Fibroblast of lung (primary cell): ENCODE results near the gene PLXNA4. TPM values are rescaled to one million over a fixed set of nuclear protein-coding genes. Genes with fewer than 3 reads are reported as not detected.
"Not testable (repeated sequence)": the region's sequence is repeated elsewhere in the genome, so short reads cannot be mapped to it uniquely, and the experiment has no call there.

ENCODE experiments used
- DNase-seq, 2 donors: peaks; one replicate each; pipeline versions ENCODE4 v3.0.0 to v3.0.0-alpha.2; 2010; ENCODE audit warnings: low read depth in 2 of 2
- H2AFZ ChIP-seq: 2 replicates; pipeline ENCODE4 v1.5.1; 2012; ENCODE audit warnings: low read length, control low read depth, inconsistent platforms
- H3K27ac ChIP-seq: 2 replicates; pipeline ENCODE4 v1.5.1; 2011; ENCODE audit warnings: low read length, control low read depth; ENCODE audit not compliant: insufficient read depth
- H3K27me3 ChIP-seq: 2 replicates; pipeline ENCODE4 v1.5.1; 2011; ENCODE audit warnings: mild to moderate bottlenecking, low read length; ENCODE audit not compliant: control insufficient read depth, insufficient read depth
- H3K36me3 ChIP-seq: 2 replicates; pipeline ENCODE4 v1.5.1; 2011; ENCODE audit warnings: low read length; ENCODE audit not compliant: control insufficient read depth, insufficient read depth
- H3K4me1 ChIP-seq: 2 replicates; pipeline ENCODE4 v1.5.1; 2011; ENCODE audit warnings: low read length; ENCODE audit not compliant: control insufficient read depth, insufficient read depth; ENCODE audit errors: extremely low read depth
- H3K4me2 ChIP-seq: 2 replicates; pipeline ENCODE4 v1.5.1; 2011; ENCODE audit warnings: low read length, control low read depth; ENCODE audit not compliant: insufficient read depth; ENCODE audit errors: extremely low read depth
- H3K4me3 ChIP-seq, 4 experiments: fragments of 200-600 bp in 1 of 4; sonication (generic) in 1 of 4; replicated peaks in 1 of 4; 2 replicates each; pipeline ENCODE4 v1.5.1; 2011 to 2016; ENCODE audit warnings: low read length in 4 of 4, low read depth in 3 of 4, mild to moderate bottlenecking in 3 of 4, control low read depth in 2 of 4, inconsistent platforms in 1 of 4, mixed read lengths in 1 of 4; ENCODE audit not compliant: insufficient read depth in 1 of 4; ENCODE audit errors: control extremely low read depth in 1 of 4
- H3K79me2 ChIP-seq: 2 replicates; pipeline ENCODE4 v1.5.1; 2012; ENCODE audit warnings: mild to moderate bottlenecking, low read length, inconsistent platforms; ENCODE audit not compliant: control insufficient read depth, insufficient read depth
- H3K9ac ChIP-seq: 2 replicates; pipeline ENCODE4 v1.5.1; 2011; ENCODE audit warnings: mild to moderate bottlenecking, low read length, control low read depth; ENCODE audit not compliant: insufficient read depth
- H3K9me3 ChIP-seq: 2 replicates; pipeline ENCODE4 v1.5.1; 2012; ENCODE audit warnings: low read depth, low read length; ENCODE audit not compliant: control insufficient read depth, insufficient read depth
- H4K20me1 ChIP-seq: 2 replicates; pipeline ENCODE4 v1.5.1; 2011; ENCODE audit warnings: low read length; ENCODE audit not compliant: control insufficient read depth, insufficient read depth; ENCODE audit errors: extremely low read depth
- CTCF ChIP-seq, 2 donors: IDR thresholded peaks in 1 of 2; conservative IDR thresholded peaks in 1 of 2; 1 replicate in 1 of 2; 2 replicates in 1 of 2; pipeline ENCODE4 v1.5.1; 2011 to 2012; ENCODE audit warnings: low read length in 2 of 2, control low read depth in 1 of 2, inconsistent platforms in 1 of 2, low read depth in 1 of 2, mild to moderate bottlenecking in 1 of 2
- EZH2 ChIP-seq: IDR thresholded peaks from 2 replicates; pipeline ENCODE4 v1.5.1; 2012; ENCODE audit warnings: low read length, control low read depth, mild to moderate bottlenecking; ENCODE audit errors: missing control alignments
- polyA plus RNA-seq, 2 donors: library from polyadenylated mRNA; depleted of rRNA in 1 of 2; stranded (reverse) in 1 of 2; unstranded in 1 of 2; fragments of >200 nt; gene quantifications; 2 replicates each; pipeline ENCODE4 v1.2.1, GENCODE V29; 2011 to 2012; ENCODE audit warnings: missing spikeins in 1 of 2
- total RNA-seq: library from RNA; depleted of rRNA; stranded (reverse); fragments of >200 nt; gene quantifications from 2 replicates; pipeline ENCODE4 v1.2.1, GENCODE V29; 2014

PLXNA4 gene
- total and polyA plus RNA-seq, 2 donors (not counting 1 experiment from before 2014, with no cell fraction given), result 1.2 to 1.5 TPM

GRCh38 chr7:132179080-132179430 is 397.2 kb downstream of the PLXNA4 start:
- no peak for DNase-seq

GRCh38 chr7:132178402-132179079 is 397.7 kb downstream of the PLXNA4 start:
- not testable (repeated sequence) for H3K9me3 ChIP-seq, H3K27me3 ChIP-seq, H3K9ac ChIP-seq, H3K79me2 ChIP-seq, H3K36me3 ChIP-seq, H3K4me3 ChIP-seq, H3K4me2 ChIP-seq, H4K20me1 ChIP-seq, H3K4me1 ChIP-seq, DNase-seq, H3K27ac ChIP-seq, H2AFZ ChIP-seq

More at GRCh38 chr7:132179080-132179430, 397.2 kb downstream of the PLXNA4 start:
- TF ChIP-seq EZH2 (no peak), CTCF (conservative IDR thresholded peaks at IDR 0.05 in 1 of 2, IDR thresholded peaks at IDR 0.05 in 1 of 2; ENCODE audit: low read depth in 1 of 2, low read length in 2 of 2) (no peak)
- Histone ChIP-seq H2AFZ (no peak overlapping the region), H3K27ac (no peak overlapping the region), H3K4me2 (no peak overlapping the region), H3K4me3 (no peak overlapping the region), H3K4me1 (no peaks in the 10 kb centered on the region), H4K20me1 (no peaks in the 10 kb centered on the region), H3K9me3 (no peaks in the 10 kb centered on the region), H3K79me2 (no peaks in the 10 kb centered on the region), H3K27me3 (no peaks in the 10 kb centered on the region), H3K9ac (no peak overlapping the region), H3K36me3 (no peaks in the 10 kb centered on the region)

GRCh38 chr7:132177708-132178401 is 398.4 kb downstream of the PLXNA4 start:
- no peaks in the 10 kb centered on the region for H3K36me3 ChIP-seq
- no peak for TF ChIP-seq CTCF (conservative IDR thresholded peaks at IDR 0.05 in 1 of 2, IDR thresholded peaks at IDR 0.05 in 1 of 2; ENCODE audit: low read depth in 1 of 2, low read length in 2 of 2)
- TF ChIP-seq EZH2, result no peak
- DNase-seq, result no peak
- H2AFZ ChIP-seq, result no peak overlapping the region
- H3K4me2 ChIP-seq, result no peak overlapping the region
- H3K79me2 ChIP-seq, result no peaks in the 10 kb centered on the region
- no peak overlapping the region for H3K27ac ChIP-seq
- H3K9ac ChIP-seq, result no peak overlapping the region
- no peaks in the 10 kb centered on the region for H4K20me1 ChIP-seq
- H3K27me3 ChIP-seq, result no peaks in the 10 kb centered on the region
- H3K4me3 ChIP-seq, result no peak overlapping the region
- no peaks in the 10 kb centered on the region for H3K9me3 ChIP-seq
- H3K4me1 ChIP-seq, result no peaks in the 10 kb centered on the region
